OCI-LY7 (cell line): Measurements from ENCODE around the gene SH3TC1. TPM values are rescaled to one million over a fixed set of nuclear protein-coding genes. Genes with fewer than 3 reads are reported as not detected.

ENCODE experiments used
- BruUV-seq: library from RNA; stranded (reverse); fragments of 400-500 nt; replicated peaks from 2 replicates; lab custom pipeline; 2021; lab: Mats Ljungman, UMichigan
- CTCF ChIA-PET: fragments of 300-600 bp; sonication (Branson Sonifier 250); formaldehyde crosslinking; loops from one replicate; lab custom pipeline; 2022; ENCODE audit warnings: antibody characterized with exemption; ENCODE audit not compliant: unreplicated experiment; lab: Charles Lee
- POLR2A ChIA-PET: fragments of 300-600 bp; sonication (Branson Sonifier 250); formaldehyde crosslinking; loops from one replicate; lab custom pipeline; 2022; ENCODE audit warnings: antibody characterized with exemption; lab: Charles Lee
- DNase-seq: peaks from one replicate; pipeline ENCODE4 v3.0.0-alpha.2; 2015; ENCODE audit warnings: low spot score
- H2AFZ ChIP-seq: fragments of 200-600 bp; sonication (generic), shearing (Covaris generic); 2 replicates; pipeline ENCODE4 v1.6.1; 2014; ENCODE audit warnings: mild to moderate bottlenecking, antibody characterized with exemption, low read length, moderate library complexity
- H3K27ac ChIP-seq: fragments of 200-600 bp; sonication (generic); 2 replicates; pipeline ENCODE4 v1.5.1; 2014; ENCODE audit warnings: mixed run types, low read depth, mild to moderate bottlenecking, moderate library complexity, low read length, inconsistent platforms; ENCODE audit not compliant: poor library complexity, severe bottlenecking
- H3K36me3 ChIP-seq: fragments of 200-600 bp; sonication (generic); 2 replicates; pipeline ENCODE4 v1.6.1; 2014; ENCODE audit warnings: mild to moderate bottlenecking, antibody characterized with exemption, low read length, moderate library complexity, mixed read lengths; ENCODE audit not compliant: insufficient read depth
- H3K4me1 ChIP-seq: fragments of 200-600 bp; sonication (generic); 2 replicates; pipeline ENCODE4 v1.5.1; 2014; ENCODE audit warnings: mild to moderate bottlenecking, low read length; ENCODE audit not compliant: insufficient read depth, poor library complexity, severe bottlenecking
- H3K4me2 ChIP-seq: fragments of 200-600 bp; sonication (generic); 2 replicates; pipeline ENCODE4 v1.6.1; 2014; ENCODE audit warnings: mild to moderate bottlenecking, low read length
- H3K4me3 ChIP-seq: fragments of 200-600 bp; sonication (generic); 2 replicates; pipeline ENCODE4 v1.5.1; 2014; ENCODE audit warnings: mild to moderate bottlenecking, low read depth, low read length; ENCODE audit not compliant: poor library complexity, severe bottlenecking
- H3K79me2 ChIP-seq: fragments of 200-600 bp; sonication (generic); 2 replicates; pipeline ENCODE4 v1.6.1; 2016; ENCODE audit warnings: low read depth, mild to moderate bottlenecking, low read length, moderate library complexity, mixed read lengths; ENCODE audit not compliant: insufficient read depth
- H3K9me2 ChIP-seq: fragments of 200-600 bp; sonication (generic); 2 replicates; pipeline ENCODE4 v1.6.1; 2016; ENCODE audit warnings: mild to moderate bottlenecking, low read length, mixed read lengths; ENCODE audit not compliant: insufficient read depth
- H3K9me3 ChIP-seq: fragments of 200-600 bp; sonication (generic); 2 replicates; pipeline ENCODE4 v1.6.1; 2014; ENCODE audit warnings: mild to moderate bottlenecking, mixed run types, low read length, mixed read lengths
- H4K20me1 ChIP-seq: fragments of 200-600 bp; sonication (generic); 2 replicates; pipeline ENCODE4 v1.6.1; 2014; ENCODE audit warnings: mild to moderate bottlenecking, antibody characterized with exemption, low read length, moderate library complexity, mixed read lengths; ENCODE audit not compliant: insufficient read depth
- EZH2phosphoT487 ChIP-seq: fragments of 200-600 bp; sonication (generic); IDR thresholded peaks from 2 replicates; pipeline ENCODE4 v1.6.1; 2018; ENCODE audit warnings: low read depth, borderline replicate concordance, mild to moderate bottlenecking, mixed run types, antibody characterized with exemption, low read length, moderate library complexity, mixed read lengths
- intact Hi-C: fragments of 100-400 bp; cut with micrococcal nuclease; formaldehyde crosslinking; loops from one replicate; pipeline ENCODE4 v1.10.0; 2022; ENCODE audit not compliant: unreplicated experiment
- total RNA-seq, 2 experiments: library from RNA; depleted of rRNA in 1 of 2; stranded (reverse); fragments of >200 nt in 1 of 2; shearing (Covaris generic) in 1 of 2; gene quantifications; 2 replicates each; pipeline ENCODE4 v1.2.3, GENCODE V29; 2014 to 2022
- TF ChIP-seq, protein P1 (sequence below): fragments of 200-600 bp; sonication (generic); conservative IDR thresholded peaks from 2 replicates; pipeline ENCODE4 v1.5.1; 2014; ENCODE audit warnings: mild to moderate bottlenecking, antibody characterized with exemption, low read length, moderate library complexity, mixed read lengths

Gene SH3TC1
- total RNA-seq, 2 experiments from 2014 or later, result 17.5 to 42.4 TPM

DNA sequence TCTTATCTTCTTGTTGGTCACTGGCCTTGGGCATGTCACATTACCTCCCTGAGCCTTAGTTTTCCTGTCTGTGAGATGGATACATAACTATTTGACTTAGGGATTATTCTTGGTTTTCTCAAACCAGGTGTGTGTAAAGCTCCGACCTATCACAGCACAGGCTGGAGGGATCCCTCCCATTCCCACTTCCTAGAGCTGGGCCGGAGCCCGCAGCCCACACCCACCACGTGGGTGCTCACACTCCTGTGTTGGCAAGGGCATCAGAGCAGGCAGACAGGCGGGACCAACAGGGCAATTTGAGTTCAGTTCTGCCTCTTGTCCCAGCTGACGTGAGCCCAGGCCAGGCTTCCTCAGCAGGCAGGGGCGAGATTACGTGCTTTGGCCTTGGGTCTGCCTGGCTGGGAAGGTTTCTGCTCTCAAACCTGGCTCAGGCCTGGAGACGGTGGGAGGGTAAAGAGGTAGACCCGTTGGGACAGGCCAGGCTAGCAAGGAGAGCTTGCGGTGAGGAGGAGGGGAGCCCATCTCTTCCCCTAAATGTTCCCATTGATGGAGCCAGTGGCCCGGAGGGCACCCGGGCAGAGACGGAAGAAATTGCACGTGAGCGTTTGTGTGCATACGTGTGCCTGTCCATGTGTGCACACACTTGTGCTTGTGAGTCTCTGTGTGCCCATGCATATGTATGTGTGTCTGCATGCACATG, 734 bp upstream of the SH3TC1 start:
- TF ChIP-seq, protein P1, sequence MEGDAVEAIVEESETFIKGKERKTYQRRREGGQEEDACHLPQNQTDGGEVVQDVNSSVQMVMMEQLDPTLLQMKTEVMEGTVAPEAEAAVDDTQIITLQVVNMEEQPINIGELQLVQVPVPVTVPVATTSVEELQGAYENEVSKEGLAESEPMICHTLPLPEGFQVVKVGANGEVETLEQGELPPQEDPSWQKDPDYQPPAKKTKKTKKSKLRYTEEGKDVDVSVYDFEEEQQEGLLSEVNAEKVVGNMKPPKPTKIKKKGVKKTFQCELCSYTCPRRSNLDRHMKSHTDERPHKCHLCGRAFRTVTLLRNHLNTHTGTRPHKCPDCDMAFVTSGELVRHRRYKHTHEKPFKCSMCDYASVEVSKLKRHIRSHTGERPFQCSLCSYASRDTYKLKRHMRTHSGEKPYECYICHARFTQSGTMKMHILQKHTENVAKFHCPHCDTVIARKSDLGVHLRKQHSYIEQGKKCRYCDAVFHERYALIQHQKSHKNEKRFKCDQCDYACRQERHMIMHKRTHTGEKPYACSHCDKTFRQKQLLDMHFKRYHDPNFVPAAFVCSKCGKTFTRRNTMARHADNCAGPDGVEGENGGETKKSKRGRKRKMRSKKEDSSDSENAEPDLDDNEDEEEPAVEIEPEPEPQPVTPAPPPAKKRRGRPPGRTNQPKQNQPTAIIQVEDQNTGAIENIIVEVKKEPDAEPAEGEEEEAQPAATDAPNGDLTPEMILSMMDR, result no peak
- TF ChIP-seq EZH2phosphoT487, result no peak
- DNase-seq, result no peak
- peak overlapping the region; percentile 67 for H3K4me3 ChIP-seq
- H2AFZ ChIP-seq, result peak overlapping the region; percentile 50
- POLR2A ChIA-PET, result interaction anchor here (1.0 to 1.7 kb wide), 5 partner anchors 22 to 47 kb away, joined by 3 to 4 read pairs (median 4); no protein-coding TSS in a partner anchor
- no peaks in the 10 kb centered on the region for H4K20me1 ChIP-seq
- H3K4me1 ChIP-seq, result peaks cover 53% of the 10 kb centered on the region
- H3K36me3 ChIP-seq, result no peaks in the 10 kb centered on the region
- no peaks in the 10 kb centered on the region for H3K79me2 ChIP-seq
- no peaks in the 10 kb centered on the region for H3K9me3 ChIP-seq
- BruUV-seq, result no TSS peak
- H3K4me2 ChIP-seq, result peak overlapping the region; percentile 93
- CTCF ChIA-PET, result interaction anchor here (1.0 to 2.5 kb wide), 2 partner anchors 22 to 37 kb away, joined by 3 to 17 read pairs; no protein-coding TSS in a partner anchor
- peak overlapping the region; percentile 51 for H3K27ac ChIP-seq
- H3K9me2 ChIP-seq, result no peaks in the 10 kb centered on the region
- intact Hi-C loops, result no loop called here

DNA sequence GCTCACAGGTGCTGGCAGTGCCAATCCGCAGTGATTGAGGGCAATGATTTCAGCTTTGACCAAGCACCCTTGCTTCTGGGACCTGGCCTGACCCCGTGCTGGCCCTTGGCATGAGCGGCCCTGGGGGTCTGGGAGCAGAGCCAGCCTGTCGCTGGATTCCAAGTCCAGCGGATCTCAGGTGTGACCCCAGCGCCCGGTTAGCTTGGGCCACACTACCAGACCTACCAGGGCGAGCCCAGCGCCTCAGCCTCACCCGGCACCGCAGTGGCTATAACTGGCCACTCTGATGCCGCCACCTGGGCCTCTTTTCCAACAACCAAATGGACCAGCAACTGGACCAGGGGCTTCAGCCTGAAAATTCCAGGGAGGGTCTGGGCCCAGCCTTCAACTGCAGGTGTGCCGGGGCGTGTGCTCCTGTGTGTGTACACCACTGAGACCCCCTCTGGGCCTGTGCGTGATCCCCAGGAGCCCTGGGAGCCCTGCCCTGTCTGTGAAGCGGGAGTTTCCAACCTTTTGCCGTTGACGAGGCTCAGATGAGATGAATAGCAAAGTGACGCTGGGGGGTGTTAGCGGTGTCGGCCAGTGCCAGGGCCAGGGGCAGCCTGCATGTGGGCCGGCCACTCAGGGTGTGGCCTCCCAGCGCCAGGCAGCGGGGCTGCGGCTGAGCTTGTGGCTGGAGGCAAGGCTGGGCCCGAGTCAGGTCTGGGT, 658 bp downstream of the SH3TC1 start:
- Histone ChIP-seq H3K79me2 (no peaks in the 10 kb centered on the region), H3K4me1 (peaks cover 53% of the 10 kb centered on the region), H3K9me3 (no peaks in the 10 kb centered on the region), H2AFZ (peak overlapping the region; percentile 50; the same call in 1 of the 2 replicates), H4K20me1 (no peaks in the 10 kb centered on the region), H3K4me3 (peak overlapping the region; percentile 67), H3K4me2 (peak overlapping the region; percentile 93), H3K27ac (peak overlapping the region; percentile 51), H3K36me3 (no peaks in the 10 kb centered on the region), H3K9me2 (no peaks in the 10 kb centered on the region)
- BruUV-seq, result no TSS peak
- ChIA-PET CTCF (interaction anchor here (1.0 to 2.5 kb wide), 2 partner anchors 23 to 36 kb away, joined by 3 to 17 read pairs; no protein-coding TSS in a partner anchor), POLR2A (interaction anchor here (0.6 to 1.0 kb wide), 2 partner anchors 22 to 74 kb away, joined by 3 to 4 read pairs; no protein-coding TSS in a partner anchor)
- TF ChIP-seq, protein P1, result no peak
- TF ChIP-seq EZH2phosphoT487, result no peak
- intact Hi-C loops, result loop anchor here (1.0 to 2.0 kb wide), 2 partner anchors 37 to 193 kb away; no protein-coding TSS in a partner anchor
- no peak for DNase-seq
